GM12872 (cell line): ENCODE results near the gene BCAS1.
A peak's percentile ranks its signal among the peaks of the same experiment; 100 is the strongest.

Source experiments
- TF ChIP-seq, protein P1 (sequence below): IDR thresholded peaks from 3 replicates; pipeline ENCODE4 v1.5.1; 2011; ENCODE audit warnings: low read depth, mild to moderate bottlenecking, low read length, moderate library complexity; ENCODE audit not compliant: insufficient read depth

The BCAS1 gene

DNA sequence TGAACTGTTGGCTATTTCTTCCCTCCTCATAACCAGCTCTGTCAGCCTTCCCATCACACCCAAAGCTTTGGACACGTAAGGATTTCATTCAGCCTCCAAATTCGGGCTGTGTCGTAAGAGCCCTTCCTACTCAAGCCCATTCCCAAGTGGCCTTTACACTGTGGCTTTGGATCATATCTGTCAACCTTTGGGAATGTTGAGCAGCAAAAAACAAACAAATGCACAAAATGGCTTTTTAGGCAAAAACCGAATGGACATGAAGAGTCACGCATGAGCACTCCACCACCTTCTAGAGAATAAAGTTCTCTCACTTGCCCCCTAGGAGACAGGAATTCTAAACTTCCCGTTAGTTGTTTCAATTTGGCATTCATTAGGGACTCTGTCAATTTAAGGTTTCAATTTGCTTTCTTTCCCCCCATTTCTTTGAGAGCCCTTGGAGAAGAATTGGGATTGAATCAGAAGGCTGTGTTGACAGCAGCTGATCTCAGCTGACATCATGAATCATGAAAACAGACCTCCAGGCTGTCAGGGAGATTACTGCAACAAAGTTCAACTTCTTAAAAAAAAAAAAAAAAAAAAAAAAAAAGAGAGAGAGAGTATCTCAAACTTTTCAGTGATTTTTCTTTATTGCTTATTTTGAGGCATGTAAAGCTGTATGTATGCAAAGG lies 110.3 kb downstream of the BCAS1 start:
- TF ChIP-seq, protein P1, sequence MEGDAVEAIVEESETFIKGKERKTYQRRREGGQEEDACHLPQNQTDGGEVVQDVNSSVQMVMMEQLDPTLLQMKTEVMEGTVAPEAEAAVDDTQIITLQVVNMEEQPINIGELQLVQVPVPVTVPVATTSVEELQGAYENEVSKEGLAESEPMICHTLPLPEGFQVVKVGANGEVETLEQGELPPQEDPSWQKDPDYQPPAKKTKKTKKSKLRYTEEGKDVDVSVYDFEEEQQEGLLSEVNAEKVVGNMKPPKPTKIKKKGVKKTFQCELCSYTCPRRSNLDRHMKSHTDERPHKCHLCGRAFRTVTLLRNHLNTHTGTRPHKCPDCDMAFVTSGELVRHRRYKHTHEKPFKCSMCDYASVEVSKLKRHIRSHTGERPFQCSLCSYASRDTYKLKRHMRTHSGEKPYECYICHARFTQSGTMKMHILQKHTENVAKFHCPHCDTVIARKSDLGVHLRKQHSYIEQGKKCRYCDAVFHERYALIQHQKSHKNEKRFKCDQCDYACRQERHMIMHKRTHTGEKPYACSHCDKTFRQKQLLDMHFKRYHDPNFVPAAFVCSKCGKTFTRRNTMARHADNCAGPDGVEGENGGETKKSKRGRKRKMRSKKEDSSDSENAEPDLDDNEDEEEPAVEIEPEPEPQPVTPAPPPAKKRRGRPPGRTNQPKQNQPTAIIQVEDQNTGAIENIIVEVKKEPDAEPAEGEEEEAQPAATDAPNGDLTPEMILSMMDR: no peak

DNA sequence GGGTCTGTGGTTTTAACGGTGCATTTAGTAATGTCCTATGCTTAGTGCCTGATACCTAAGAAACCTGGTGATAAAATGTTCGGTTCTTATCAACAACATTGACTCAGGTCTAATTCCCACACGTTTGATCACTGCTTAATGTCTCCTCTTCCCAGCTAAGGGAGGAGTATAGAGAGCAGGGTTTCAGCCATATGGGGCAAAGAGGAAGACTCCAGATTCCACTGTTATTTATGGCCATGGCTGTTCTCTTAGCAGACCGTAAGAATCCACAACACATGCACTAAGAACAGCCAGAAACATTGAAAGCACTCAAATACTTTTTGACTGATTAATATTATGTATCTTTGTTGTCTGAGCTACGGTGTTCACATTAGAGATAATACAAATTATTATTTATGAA lies 112.1 kb downstream of the BCAS1 start:
- TF ChIP-seq, protein P1: no peak

DNA sequence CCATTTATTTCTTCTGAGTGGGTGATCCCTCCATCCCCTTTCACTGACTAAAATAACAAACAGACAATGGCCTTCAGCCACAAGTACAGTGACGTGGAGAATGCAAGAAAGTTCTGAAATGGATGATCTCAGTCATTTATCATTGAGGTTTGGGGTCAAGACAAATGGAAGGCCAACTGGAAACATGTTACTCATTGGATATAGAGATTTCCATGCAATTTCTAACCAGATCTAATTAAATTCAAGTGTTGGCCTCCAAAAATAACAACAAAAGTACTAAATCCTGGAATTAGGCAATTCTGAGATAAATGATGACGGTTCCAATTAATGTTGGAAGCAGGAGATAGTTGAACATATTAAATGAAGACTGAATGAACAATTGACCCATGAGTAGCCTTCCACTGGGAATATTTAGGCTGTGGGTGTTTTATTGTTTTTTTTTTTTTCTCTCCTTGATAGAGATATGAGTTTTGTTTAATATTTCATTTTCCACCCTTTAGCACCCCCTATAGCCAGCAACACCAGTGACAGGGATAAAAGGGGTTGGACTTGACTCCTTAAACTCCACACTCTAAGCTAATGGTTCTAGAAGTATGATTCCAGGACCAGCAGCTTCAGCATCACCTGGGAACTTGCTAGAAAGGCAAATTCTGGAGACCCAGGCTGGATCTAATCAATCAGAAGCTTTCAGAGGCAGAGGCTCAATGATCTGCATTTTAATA lies 112.8 kb downstream of the BCAS1 start:
- TF ChIP-seq, protein P1: peak; percentile 20; the same call in 1 of the 3 replicates

DNA sequence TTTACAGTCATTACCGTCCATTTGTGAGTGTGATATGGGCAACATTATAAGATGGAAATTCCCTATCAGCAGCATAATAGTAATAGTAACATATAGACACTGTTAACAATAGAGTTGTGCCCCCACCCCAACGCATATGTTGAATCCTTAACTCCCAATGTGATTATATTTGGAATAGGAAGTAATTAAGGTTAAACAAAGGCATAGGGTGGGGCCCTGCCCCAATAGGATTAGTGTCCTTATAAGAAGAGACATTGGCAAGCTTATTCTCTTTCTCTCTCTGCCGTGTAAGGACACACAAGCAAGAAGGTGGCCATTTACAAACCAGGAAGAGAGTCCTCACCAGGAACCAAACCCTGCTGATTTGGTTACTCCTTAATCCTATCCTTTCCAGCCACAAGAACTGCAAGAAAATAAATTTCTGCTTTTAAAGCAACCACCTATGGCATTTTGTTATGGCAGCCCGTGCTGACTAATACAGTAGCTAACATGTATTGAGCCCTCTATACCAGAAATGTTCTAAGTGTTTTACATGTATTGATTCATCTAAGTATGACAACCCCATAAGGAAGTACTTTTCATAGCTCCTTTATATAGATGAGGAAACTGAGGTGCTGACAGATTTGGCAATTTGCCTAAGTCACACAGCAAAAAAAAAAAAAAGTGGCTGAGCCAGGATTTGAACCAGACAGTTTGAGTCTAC lies 114.2 kb downstream of the BCAS1 start:
- TF ChIP-seq, protein P1: no peak

DNA sequence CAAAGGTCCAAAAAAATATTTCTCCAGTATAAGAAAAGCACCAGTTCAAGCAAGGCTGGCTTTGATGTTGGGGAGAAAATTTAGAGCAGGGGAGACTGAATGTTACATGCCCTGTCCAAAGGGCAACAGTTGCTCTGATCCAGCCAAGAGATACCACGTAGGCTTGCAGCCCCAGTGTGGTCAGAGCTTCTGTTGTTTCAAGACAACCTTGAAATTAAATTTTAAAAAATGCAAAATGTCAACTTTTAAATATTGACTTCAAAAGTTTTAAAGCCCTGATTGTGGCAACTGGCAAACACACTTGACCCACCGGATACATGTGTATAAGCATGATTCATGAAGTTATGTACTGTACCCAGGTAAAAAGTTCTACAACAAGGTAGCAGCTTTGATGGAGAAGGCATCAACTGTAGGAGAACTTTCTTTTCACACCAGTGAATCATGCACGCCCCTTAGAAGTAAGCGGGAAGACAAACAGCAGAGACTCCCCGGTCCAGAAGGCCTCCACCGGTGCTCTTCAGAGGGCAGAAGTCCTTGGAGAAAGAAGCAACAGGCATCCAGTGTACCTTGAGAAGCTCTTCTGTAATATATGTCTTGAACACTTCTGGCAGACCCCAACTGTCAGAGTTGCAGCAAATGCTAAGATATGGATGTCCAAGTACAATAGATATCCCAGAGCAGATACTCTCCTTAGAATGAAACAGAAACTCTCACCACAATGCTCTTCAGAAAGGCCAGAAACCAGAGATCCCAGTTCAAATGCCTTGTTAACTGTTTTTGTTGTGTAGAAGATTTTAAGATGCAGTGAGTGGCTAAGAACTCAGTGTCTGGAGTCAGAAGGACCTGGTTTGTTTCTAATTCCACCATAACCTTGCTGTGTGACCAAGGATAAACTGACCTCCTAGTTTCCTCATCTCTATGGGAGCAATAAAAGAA lies 115.4 kb downstream of the BCAS1 start:
- TF ChIP-seq, protein P1: no peak

DNA sequence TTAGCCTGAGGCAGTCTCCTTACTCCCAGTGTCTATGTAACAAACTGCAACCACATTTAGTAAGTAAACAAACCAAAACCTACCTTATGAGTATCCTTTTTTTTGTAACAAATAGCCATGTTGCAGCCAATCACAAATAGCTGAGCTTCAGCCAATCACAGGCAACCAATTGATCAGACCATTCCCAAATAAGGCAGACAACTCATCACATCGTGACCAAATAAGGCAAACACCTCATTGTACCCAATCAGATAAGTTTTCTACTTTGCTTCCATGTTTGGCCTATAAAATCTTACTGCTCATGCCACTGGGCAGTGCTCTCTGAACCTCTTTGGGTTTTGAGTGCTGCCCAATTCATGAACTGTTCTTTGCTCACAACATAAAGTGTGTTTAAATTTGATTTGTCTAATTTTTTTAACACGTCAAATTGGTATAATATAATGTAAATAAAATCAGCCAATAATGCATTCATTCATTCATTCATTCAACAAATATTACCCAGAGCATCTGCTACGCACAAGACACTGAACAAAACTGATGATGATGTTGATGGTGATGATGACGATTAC lies 117.8 kb downstream of the BCAS1 start:
- TF ChIP-seq, protein P1: no peak

DNA sequence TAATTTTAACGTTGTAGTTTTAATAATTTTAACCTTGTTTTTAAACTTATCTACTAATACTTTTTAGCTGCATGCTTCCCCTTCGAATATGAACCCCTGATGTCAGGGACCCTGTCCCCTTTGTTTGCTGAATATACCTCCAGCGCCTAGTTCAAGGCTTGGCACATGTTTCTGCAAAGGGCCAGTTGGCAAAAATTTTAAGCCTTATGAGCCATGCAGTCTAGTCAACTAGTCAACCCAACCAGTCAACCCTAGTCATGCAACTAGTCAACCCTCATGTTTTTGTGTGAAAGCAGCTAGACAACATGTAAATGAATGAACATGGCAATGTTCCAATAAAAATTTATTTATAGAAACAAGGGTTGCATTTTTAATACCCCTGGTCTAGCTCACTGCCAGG lies 119.8 kb downstream of the BCAS1 start:
- TF ChIP-seq, protein P1: no peak
